Activated CD4-positive, alpha-beta T cell treated with anti-CD3 and anti-CD28 coated beads for 36 hours (primary cell): Measurements from ENCODE around the gene KCNC1. TPM values are rescaled to one million over a fixed set of nuclear protein-coding genes. Genes with fewer than 3 reads are reported as not detected.

Source experiments
- ATAC-seq: fragments of 200-7000 bp; cut with Tn5 transposase; one replicate; pipeline ENCODE4 v1.10.0; 2021; ENCODE audit warnings: mild to moderate bottlenecking, moderate library complexity
- CTCF ChIA-PET: fragments of 350-600 bp; sonication (Branson Sonifier 250); formaldehyde crosslinking; loops from one replicate; lab custom pipeline; 2021; ENCODE audit warnings: antibody characterized with exemption; lab: Charles Lee
- POLR2A ChIA-PET: fragments of 350-600 bp; sonication (Branson Sonifier 250); formaldehyde crosslinking; loops from one replicate; lab custom pipeline; 2021; ENCODE audit warnings: antibody characterized with exemption, inconsistent platforms; lab: Charles Lee
- DNase-seq: peaks from one replicate; pipeline ENCODE4 v3.0.0-alpha.2; 2020
- H3K27ac Mint-ChIP-seq: one replicate; pipeline ENCODE4 v1.8.0; 2021; ENCODE audit warnings: mixed read lengths
- H3K27me3 Mint-ChIP-seq: one replicate; pipeline ENCODE4 v1.8.0; 2021; ENCODE audit warnings: mixed read lengths
- H3K36me3 Mint-ChIP-seq: one replicate; pipeline ENCODE4 v1.8.0; 2021; ENCODE audit warnings: low read depth, mixed read lengths
- H3K4me1 Mint-ChIP-seq: one replicate; pipeline ENCODE4 v1.8.0; 2021; ENCODE audit warnings: mixed read lengths
- H3K4me3 Mint-ChIP-seq: one replicate; pipeline ENCODE4 v1.8.0; 2021; ENCODE audit warnings: mild to moderate bottlenecking, moderate library complexity, mixed read lengths
- H3K9me3 Mint-ChIP-seq: one replicate; pipeline ENCODE4 v1.8.0; 2021; ENCODE audit warnings: low read depth, mixed read lengths
- intact Hi-C, 2 experiments: fragments of 100-400 bp; cut with DNase I in 1 of 2; cut with micrococcal nuclease in 1 of 2; formaldehyde crosslinking; loops; one replicate each; pipeline versions ENCODE4 v1.14.2 to v1.15.1; 2022 to 2024; cut with DNase I, micrococcal nuclease
- total RNA-seq, 2 experiments: library from RNA; stranded (reverse); gene quantifications; one replicate each; pipeline ENCODE4 v1.2.3, GENCODE V29; 2021

Gene KCNC1
- total RNA-seq, 2 experiments from 2014 or later: not detected

DNA sequence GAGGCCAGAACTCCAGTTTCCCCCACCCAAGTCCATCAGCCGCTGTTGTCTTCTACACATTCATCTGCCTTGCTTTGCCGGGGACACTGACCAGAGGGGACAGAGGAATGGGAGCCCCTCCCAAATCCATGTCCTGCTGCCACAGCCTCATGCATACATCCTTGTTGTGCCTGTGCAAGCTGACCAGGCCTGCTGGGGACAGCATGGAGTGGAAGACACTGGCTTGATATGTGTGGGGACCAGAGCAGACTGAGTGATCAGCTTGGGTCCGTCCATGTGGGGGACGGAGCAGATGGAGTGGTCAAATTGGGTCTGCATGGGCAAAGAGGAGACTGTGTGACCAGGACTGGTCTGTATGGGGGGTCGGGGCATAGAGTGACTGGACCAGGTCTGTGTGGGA is 43.8 kb downstream of the KCNC1 start:
- Mint-ChIP-seq H3K9me3 (no peaks in the 10 kb centered on the region), H3K27ac (no peak overlapping the region), H3K27me3 (no peaks in the 10 kb centered on the region), H3K36me3 (no peaks in the 10 kb centered on the region), H3K4me1 (no peaks in the 10 kb centered on the region), H3K4me3 (no peak overlapping the region)
- DNase-seq: no peak
- intact Hi-C loops: no loop called here
- ChIA-PET CTCF (no interaction called here), POLR2A (no interaction called here)
- ATAC-seq: no peak

DNA sequence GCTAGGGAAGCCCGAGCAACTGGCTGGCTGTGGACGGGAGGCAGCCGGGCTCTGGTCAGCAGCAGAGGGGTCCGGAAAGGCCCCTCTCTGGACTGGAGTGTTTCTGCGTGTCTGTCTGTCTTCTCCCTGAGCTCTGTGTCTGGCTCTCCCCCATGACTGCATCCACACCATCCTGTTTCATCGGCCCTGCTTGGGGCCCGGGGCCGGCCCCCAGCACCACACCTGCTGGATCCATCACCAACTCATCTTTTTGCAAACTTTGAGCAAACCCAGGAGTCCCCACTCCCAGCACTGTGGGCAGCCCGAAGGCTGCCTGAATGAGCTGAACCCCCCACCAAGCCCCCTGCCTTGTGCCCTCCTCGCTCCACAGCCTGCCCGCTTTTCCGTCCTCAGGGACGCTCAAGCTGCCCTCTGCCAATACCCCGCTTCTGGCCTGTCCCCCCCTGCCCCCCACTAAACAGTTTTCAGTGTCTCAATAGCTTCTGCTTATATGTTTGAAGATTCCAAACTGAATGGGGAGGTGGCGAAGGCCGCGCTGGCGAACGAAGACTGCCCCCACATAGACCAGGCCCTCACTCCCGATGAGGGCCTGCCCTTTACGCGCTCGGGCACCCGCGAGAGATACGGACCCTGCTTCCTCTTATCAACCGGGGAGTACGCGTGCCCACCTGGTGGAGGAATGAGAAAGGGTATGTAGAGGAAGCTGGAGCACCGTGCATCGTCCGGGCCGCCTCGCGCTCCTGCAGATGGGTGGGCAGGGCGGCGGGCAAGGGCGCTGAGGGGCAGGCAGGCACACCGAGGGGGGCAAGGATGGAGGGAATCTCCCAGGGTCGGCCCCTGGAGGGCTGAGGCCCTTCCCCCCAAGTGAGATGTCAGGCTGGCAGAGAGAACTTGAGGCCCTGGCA is 44.6 kb downstream of the KCNC1 start:
- H3K27me3 Mint-ChIP-seq: no peaks in the 10 kb centered on the region
- CTCF ChIA-PET: interaction anchor here (0.6 kb wide), 2 partner anchors 21 to 50 kb away, joined by 3 to 4 read pairs; no protein-coding TSS in a partner anchor
- no peak overlapping the region for H3K27ac Mint-ChIP-seq

DNA sequence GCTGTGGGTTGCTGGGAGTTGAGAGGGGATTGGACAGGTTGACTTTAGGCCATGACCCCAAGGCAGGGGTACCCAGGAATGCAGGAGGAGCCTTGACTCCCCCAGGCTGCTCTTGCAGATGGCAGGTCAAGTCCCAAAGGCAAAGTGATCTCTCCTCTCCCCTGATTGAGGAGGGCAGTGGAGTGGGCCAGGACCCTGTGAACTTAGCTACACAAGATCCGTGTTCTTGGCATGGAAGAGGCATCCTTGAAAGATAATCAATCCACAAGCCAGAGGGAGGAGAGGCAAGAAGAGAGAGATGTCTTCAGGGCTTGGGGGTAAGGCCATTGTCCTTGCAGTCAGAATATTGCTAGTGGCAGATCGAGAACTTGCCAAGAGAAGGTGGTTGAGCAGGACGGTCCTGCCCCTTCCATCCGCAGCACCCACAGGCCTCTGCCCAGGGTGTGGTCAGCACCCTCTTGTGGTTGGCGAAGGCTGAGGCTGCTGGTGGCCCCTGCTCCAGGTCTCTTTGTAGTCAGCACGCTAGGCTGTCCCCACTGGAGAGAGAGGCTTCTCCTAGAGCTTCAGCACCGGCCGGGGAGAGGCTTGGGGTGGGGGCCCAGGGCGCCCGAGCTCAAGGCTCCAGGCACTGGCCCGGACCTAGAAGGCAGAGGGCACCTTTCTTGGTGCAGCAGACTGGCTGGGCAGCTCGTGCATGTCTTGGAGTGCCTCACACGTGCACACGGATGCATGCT is 45.4 kb downstream of the KCNC1 start:
- CTCF ChIA-PET: interaction anchor here (0.6 kb wide), 1 partner anchor 21 kb away, joined by 4 read pairs; no protein-coding TSS in a partner anchor
- no peak for ATAC-seq
- no peak for DNase-seq
- no peak overlapping the region for H3K4me3 Mint-ChIP-seq
- no peak overlapping the region for H3K27ac Mint-ChIP-seq
- no peaks in the 10 kb centered on the region for H3K36me3 Mint-ChIP-seq
- no peaks in the 10 kb centered on the region for H3K4me1 Mint-ChIP-seq
- no peaks in the 10 kb centered on the region for H3K27me3 Mint-ChIP-seq
- POLR2A ChIA-PET: no interaction called here
- intact Hi-C loops: no loop called here
- H3K9me3 Mint-ChIP-seq: no peaks in the 10 kb centered on the region

More for the DNA sequence above, 44.6 kb downstream of the KCNC1 start:
- Mint-ChIP-seq H3K4me3 (no peak overlapping the region), H3K4me1 (no peaks in the 10 kb centered on the region), H3K9me3 (no peaks in the 10 kb centered on the region), H3K36me3 (no peaks in the 10 kb centered on the region)
- no peak for ATAC-seq
- intact Hi-C loops: no loop called here
- no peak for DNase-seq
- POLR2A ChIA-PET: no interaction called here

DNA sequence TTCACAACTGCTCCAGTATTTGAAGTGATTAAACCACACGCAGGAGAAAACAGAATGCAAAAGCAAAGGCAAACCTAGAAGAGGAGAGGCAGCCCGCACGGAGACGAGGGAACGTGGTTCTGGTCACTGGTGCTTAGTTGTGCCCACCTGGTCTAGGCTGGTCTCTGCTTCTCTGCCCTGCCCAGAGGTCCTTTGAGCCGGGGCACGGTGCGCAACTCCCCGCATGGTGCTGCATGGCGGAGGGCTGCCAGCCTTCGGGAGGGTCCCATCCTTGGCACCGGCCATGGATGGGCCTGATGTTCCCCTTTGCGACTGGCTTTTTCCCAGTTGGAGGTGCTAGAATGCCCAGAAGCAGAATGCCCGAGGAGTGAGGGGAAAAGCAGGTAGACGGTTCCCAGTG is 46.1 kb downstream of the KCNC1 start:
- ATAC-seq: no peak
- POLR2A ChIA-PET: no interaction called here
- Mint-ChIP-seq H3K27ac (no peak overlapping the region), H3K4me3 (no peak overlapping the region), H3K9me3 (no peaks in the 10 kb centered on the region), H3K27me3 (no peaks in the 10 kb centered on the region), H3K4me1 (no peaks in the 10 kb centered on the region), H3K36me3 (no peaks in the 10 kb centered on the region)
- no peak for DNase-seq
- CTCF ChIA-PET: no interaction called here
- intact Hi-C loops: no loop called here

DNA sequence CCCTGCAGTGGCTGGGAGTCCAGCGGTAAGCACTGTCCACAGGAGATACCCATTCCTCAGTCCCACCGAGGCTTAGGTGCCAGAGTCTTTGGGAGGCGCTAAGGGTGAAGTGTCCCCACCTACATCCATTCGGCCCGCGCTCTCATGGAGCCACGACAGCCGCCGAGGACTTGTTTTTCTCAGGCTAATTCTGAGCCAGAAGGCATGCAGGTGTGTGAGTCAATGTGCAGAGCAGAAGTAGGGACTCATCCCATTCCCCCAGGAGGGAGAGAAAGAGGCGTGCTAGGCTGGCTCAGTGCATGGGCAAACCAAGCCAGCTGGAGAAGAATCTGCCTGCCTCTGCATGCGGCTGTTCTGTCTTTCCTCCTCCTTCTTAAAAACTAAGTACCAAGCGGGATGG is 46.6 kb downstream of the KCNC1 start:
- ChIA-PET CTCF (no interaction called here), POLR2A (no interaction called here)
- no peak overlapping the region for H3K27ac Mint-ChIP-seq
- no peak for DNase-seq
- H3K4me1 Mint-ChIP-seq: no peaks in the 10 kb centered on the region
- H3K36me3 Mint-ChIP-seq: no peaks in the 10 kb centered on the region
- no peak for ATAC-seq
- intact Hi-C loops: no loop called here
- H3K4me3 Mint-ChIP-seq: no peak overlapping the region
- H3K9me3 Mint-ChIP-seq: no peaks in the 10 kb centered on the region
- H3K27me3 Mint-ChIP-seq: no peaks in the 10 kb centered on the region

DNA sequence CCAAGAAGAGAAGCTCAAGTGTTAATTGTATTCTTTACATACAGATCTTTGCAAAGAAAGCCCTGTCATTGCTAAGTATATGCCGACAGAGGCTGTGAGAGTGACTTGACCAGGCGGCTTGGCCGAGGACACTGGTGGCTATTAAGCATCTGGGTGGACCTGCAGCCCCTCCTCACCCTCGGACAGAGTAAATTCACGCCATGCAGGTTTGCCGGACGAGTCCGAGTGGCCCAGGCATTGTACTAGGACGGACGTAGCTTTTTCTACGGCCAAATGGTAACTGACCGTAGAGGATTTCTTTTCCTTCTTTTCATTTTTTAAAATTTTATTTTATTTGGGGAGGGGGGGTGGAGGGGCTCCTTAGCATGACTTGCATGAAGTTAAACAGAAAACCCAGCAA is 47.0 kb downstream of the KCNC1 start:
- no peaks in the 10 kb centered on the region for H3K9me3 Mint-ChIP-seq
- no peak overlapping the region for H3K27ac Mint-ChIP-seq
- no peaks in the 10 kb centered on the region for H3K27me3 Mint-ChIP-seq
- ChIA-PET CTCF (interaction anchor here (0.6 kb wide), 1 partner anchor 51 kb away, joined by 3 read pairs; no protein-coding TSS in a partner anchor), POLR2A (no interaction called here)
- DNase-seq (no peak), ATAC-seq (no peak)
- no peaks in the 10 kb centered on the region for H3K36me3 Mint-ChIP-seq
- H3K4me1 Mint-ChIP-seq: no peaks in the 10 kb centered on the region
- intact Hi-C loops: no loop called here
- H3K4me3 Mint-ChIP-seq: no peak overlapping the region

DNA sequence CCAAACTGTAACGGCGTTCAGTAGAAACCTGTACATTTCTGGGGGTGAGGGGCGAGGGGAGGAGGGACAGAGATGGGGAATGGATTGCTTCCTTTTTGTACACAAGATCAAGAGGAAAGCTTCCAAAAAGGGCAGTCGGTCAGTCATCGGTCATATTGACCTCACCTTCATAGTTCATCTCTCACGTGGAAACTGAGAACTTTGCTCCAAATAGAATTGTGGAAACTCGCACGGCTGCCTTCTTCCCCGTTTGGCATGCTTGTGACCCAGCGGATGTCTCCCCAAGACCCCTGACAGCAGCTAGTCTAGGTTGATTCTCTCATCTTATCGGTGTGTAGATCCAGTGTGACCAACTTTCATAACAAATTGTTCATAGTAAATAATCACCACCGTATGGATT is 47.6 kb downstream of the KCNC1 start:
- Mint-ChIP-seq H3K9me3 (no peaks in the 10 kb centered on the region), H3K4me3 (no peak overlapping the region), H3K4me1 (no peaks in the 10 kb centered on the region), H3K27ac (no peak overlapping the region), H3K27me3 (no peaks in the 10 kb centered on the region), H3K36me3 (no peaks in the 10 kb centered on the region)
- ChIA-PET POLR2A (no interaction called here), CTCF (interaction anchor here (0.6 to 0.7 kb wide), 2 partner anchors 36 to 52 kb away, joined by 3 to 4 read pairs; no protein-coding TSS in a partner anchor)
- DNase-seq (no peak), ATAC-seq (no peak)
- intact Hi-C loops: no loop called here

DNA sequence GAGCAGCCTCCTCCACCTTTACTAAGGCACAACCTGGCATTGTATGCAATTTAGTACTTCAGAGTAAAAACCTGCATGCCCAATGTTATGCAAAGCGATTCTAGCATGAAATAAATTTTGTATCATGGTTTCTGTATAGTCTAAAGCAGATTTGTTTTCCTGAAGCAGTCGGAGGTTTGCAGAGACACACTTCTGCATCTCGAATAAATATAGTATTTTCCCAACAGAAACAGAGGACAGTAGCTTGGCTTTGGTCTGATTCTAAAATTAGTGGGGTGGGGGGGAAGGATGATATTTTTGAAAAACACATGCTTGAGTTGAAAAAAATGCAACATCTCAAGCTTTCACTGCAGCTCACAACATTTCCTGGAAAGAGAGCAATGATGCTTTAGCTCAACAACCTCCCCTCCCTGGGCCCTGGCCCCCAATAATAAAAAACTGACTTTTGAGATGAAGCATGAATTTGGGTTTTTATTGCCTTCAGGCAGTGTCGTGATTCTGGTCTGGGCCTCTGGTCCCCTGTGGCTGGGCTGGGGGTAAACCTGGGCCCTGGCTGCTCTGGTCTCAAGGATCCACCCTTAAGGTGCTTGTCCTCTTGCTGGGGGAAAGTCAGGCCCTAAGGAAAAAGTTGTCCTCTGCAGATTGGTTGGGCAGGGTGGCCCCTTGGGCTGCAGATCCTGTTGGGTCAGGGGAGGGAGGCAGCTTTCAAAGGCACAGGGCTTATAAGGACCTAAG is 48.2 kb downstream of the KCNC1 start:
- no peaks in the 10 kb centered on the region for H3K4me1 Mint-ChIP-seq
- POLR2A ChIA-PET: no interaction called here

DNA sequence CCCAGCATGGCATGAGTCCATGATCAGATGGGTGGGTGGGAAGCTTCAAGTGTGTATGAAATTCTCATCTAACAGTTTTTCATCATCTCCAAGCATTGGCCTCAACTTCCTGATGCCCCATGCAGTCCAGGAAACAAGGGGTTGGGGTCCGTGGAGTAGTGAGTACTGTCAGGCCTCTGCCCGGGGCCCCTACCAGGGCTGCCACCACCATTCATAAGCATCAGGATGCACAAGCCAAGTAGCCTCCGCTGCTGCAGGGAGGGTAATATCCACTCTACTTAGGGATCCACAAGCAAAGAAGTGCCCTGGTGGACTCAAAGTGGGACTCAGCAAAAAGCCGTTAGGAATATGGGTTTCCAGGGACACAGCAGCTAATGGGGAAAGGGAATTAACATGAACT is 49.3 kb downstream of the KCNC1 start:
- no peaks in the 10 kb centered on the region for H3K4me1 Mint-ChIP-seq
- ChIA-PET CTCF (interaction anchor here (0.8 to 0.9 kb wide), 2 partner anchors 53 to 873 kb away, joined by 3 to 4 read pairs; no protein-coding TSS in a partner anchor), POLR2A (no interaction called here)
- H3K9me3 Mint-ChIP-seq: no peaks in the 10 kb centered on the region
- ATAC-seq: no peak
- intact Hi-C loops: no loop called here
- no peak for DNase-seq
- no peaks in the 10 kb centered on the region for H3K36me3 Mint-ChIP-seq
- H3K27ac Mint-ChIP-seq: no peak overlapping the region
- no peaks in the 10 kb centered on the region for H3K27me3 Mint-ChIP-seq
- H3K4me3 Mint-ChIP-seq: no peak overlapping the region

More for the DNA sequence above, 48.2 kb downstream of the KCNC1 start:
- ATAC-seq (no peak), DNase-seq (no peak)
- H3K36me3 Mint-ChIP-seq: no peaks in the 10 kb centered on the region
- intact Hi-C loops: no loop called here
- CTCF ChIA-PET: interaction anchor here (0.6 to 0.7 kb wide), 2 partner anchors 36 to 52 kb away, joined by 3 to 4 read pairs; no protein-coding TSS in a partner anchor
- no peak overlapping the region for H3K27ac Mint-ChIP-seq
- H3K27me3 Mint-ChIP-seq: no peaks in the 10 kb centered on the region
- no peak overlapping the region for H3K4me3 Mint-ChIP-seq
- no peaks in the 10 kb centered on the region for H3K9me3 Mint-ChIP-seq

DNA sequence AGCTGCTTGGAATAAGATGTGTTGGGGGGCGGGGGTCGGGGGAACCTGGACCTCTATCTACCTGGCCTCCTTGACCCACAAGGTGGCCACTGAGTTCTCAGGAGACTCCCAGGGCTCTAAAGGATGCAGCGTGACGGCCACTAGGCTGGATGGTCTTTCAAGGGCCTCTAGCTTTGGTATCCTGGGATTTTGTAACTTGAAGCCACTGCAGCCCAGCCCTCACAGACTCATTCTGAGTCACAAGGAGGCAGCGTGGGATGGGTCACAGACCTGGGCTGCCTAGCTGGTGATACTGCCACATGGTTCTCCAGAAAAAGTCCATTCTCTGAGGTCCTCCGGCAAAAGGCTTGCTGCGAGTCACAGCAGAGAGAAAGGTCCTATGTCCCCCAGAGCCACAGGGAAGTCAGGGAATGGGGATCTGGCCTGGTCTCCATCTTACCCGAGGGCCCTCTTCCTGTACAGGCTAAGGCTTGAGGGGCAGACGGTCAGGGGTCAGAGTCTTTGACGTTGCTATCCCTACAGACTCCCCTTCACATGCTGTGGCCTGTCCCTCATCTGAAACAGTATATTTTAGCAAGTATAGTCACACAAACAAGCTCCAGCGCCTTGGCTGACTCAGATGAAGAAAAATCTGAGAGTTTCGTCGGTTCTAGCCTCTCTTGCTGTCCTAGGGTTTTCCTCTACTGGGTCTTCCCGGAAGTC is 52.4 kb downstream of the KCNC1 start:
- H3K27me3 Mint-ChIP-seq: no peaks in the 10 kb centered on the region
- no peaks in the 10 kb centered on the region for H3K4me1 Mint-ChIP-seq
- H3K36me3 Mint-ChIP-seq: no peaks in the 10 kb centered on the region
- intact Hi-C loops: no loop called here
- no peak overlapping the region for H3K4me3 Mint-ChIP-seq
- no peak for ATAC-seq
- H3K9me3 Mint-ChIP-seq: no peaks in the 10 kb centered on the region
- H3K27ac Mint-ChIP-seq: no peak overlapping the region
- POLR2A ChIA-PET: no interaction called here
- CTCF ChIA-PET: no interaction called here
- no peak for DNase-seq

DNA sequence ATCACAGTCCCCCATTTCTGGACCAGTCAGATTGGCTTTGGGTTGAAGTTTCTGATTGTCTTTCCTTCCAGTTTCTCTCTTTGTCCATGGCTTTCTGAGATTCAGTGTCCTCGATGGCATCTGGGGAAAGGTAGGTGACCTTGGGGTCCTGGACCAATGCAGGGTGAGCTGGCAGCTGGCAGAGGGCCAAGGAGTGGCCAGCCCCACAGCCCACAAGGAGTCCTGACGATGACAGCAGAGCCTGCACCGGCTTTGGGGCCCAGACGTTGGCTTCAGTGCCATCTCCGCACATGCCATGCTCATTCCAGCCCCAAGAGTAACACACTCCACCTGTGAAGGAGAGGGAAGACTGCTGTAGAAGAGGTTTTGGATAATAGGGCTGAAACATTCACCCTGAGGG is 53.5 kb downstream of the KCNC1 start:
- Mint-ChIP-seq H3K27ac (no peak overlapping the region), H3K36me3 (no peaks in the 10 kb centered on the region), H3K4me3 (no peak overlapping the region), H3K4me1 (no peaks in the 10 kb centered on the region), H3K9me3 (no peaks in the 10 kb centered on the region), H3K27me3 (no peaks in the 10 kb centered on the region)
- DNase-seq (no peak), ATAC-seq (no peak)
- POLR2A ChIA-PET: no interaction called here
- CTCF ChIA-PET: no interaction called here
- intact Hi-C loops: no loop called here
